Activated T-helper 1 cell treated with anti-CD3 and anti-CD28 coated beads, Interleukin-12 subunit alpha, Interleukin-12 subunit beta, Interleukin-2, Interleukin-4 antibody, amounts not matched to agents 30 ng/mL and 10 ng/mL and 1 ng/mL, durations not matched to agents 14 hours and 24 hours and 36 hours (primary cell): ENCODE results near the gene MAPK8IP2. TPM values are rescaled to one million over a fixed set of nuclear protein-coding genes. Genes with fewer than 3 reads are reported as not detected.

Source experiments
- DNase-seq: peaks from one replicate; pipeline ENCODE4 v3.0.0; 2021; ENCODE audit warnings: low spot score
- H3K27ac Mint-ChIP-seq: one replicate; pipeline ENCODE4 v1.8.0; 2021; ENCODE audit warnings: mild to moderate bottlenecking, mixed read lengths
- H3K27me3 Mint-ChIP-seq: one replicate; pipeline ENCODE4 v1.8.0; 2022; ENCODE audit warnings: mild to moderate bottlenecking, moderate library complexity, mixed read lengths; ENCODE audit not compliant: insufficient read depth
- H3K36me3 Mint-ChIP-seq: one replicate; pipeline ENCODE4 v1.8.0; 2021; ENCODE audit warnings: low read depth, mixed read lengths
- H3K4me1 Mint-ChIP-seq: one replicate; pipeline ENCODE4 v1.8.0; 2021; ENCODE audit warnings: low read depth, mixed read lengths
- H3K4me3 Mint-ChIP-seq: one replicate; pipeline ENCODE4 v1.8.0; 2021; ENCODE audit warnings: mild to moderate bottlenecking, moderate library complexity, mixed read lengths
- H3K9me3 Mint-ChIP-seq: one replicate; pipeline ENCODE4 v1.8.0; 2021; ENCODE audit warnings: mixed read lengths
- intact Hi-C: fragments of 100-400 bp; cut with micrococcal nuclease; formaldehyde crosslinking; loops from one replicate; pipeline ENCODE4 v1.15.1; 2024
- total RNA-seq: library from RNA; stranded (reverse); gene quantifications from 2 replicates; pipeline ENCODE4 v1.2.3, GENCODE V29; 2022

MAPK8IP2 gene
- 0.08 and 0.17 TPM in 2 replicates for total RNA-seq

GRCh38 chr22:50600538-50600937, at the start of gene MAPK8IP2:
Gene MAPK8IP2, plus strand, starts transcription at chr22:50600793. Its CDS starts 26 bp downstream, at chr22:50600819.
- intact Hi-C loops = no loop called here
- no peaks in the 10 kb centered on the region for H3K4me1 Mint-ChIP-seq
- peaks cover 36% of the 10 kb centered on the region for H3K27me3 Mint-ChIP-seq
- no peaks in the 10 kb centered on the region for H3K9me3 Mint-ChIP-seq
- no peak for DNase-seq
- H3K36me3 Mint-ChIP-seq = peaks cover 4% of the 10 kb centered on the region
- H3K27ac Mint-ChIP-seq = no peak within 1 kb of the TSS
- H3K4me3 Mint-ChIP-seq = peak within 1 kb of the TSS; percentile 52

DNA sequence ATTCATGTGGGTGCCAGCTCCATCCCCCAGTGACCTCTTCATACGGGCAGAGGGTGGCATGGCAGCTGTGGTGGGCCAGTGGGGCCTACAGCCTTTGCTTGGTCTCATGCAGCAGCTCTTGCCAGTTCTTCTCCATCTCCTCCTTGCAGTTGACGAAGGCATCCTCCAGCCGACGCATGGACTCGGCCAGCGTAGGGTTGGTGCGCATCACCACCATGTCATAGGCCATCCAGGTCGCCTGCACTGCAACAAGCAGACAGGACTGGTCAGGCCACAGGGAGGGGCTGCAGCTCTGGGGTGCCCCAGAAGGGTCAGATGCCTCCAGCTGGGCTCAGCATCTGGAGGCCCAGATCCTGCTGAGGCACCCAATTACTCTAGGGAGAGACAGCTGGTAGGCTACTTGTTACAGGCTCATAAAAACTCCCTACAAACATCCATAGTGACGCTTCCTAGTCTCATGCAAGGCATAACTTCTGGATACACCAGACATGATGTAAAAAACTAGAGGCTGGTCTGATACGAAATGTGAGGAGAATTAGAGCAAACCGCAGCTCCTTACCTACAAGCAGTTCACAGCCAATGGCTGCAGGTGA, 49.3 kb upstream of the MAPK8IP2 start:
- intact Hi-C loops = no loop called here
- H3K4me3 Mint-ChIP-seq = peak overlapping the region; percentile 23

DNA sequence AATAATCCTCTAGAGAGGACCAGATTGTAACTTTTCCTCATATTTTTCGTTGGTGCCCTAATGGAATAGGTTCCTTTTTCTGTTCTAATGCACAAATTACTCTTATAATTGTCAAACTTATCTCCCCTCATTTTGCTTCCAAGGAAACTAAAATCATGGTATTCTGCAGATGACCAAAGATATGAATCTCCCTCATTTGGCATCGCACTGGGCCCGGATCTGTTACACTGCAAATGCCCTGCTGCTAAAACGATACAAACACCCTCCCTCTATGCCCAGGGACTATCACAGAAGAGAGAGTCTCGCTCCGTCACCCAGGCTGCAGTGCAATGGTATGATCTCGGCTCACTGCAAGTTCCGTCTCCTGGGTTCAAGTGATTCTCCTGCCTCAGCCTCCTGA, 47.3 kb upstream of the MAPK8IP2 start:
- Mint-ChIP-seq H3K27me3 (peaks cover 3% of the 10 kb centered on the region), H3K4me3 (no peak overlapping the region), H3K36me3 (no peaks in the 10 kb centered on the region), H3K27ac (no peak overlapping the region), H3K4me1 (peaks cover 11% of the 10 kb centered on the region), H3K9me3 (no peaks in the 10 kb centered on the region)
- no peak for DNase-seq
- intact Hi-C loops = no loop called here

More for the DNA sequence above, 49.3 kb upstream of the MAPK8IP2 start:
- Mint-ChIP-seq H3K9me3 (no peaks in the 10 kb centered on the region), H3K27ac (no peak overlapping the region), H3K36me3 (no peaks in the 10 kb centered on the region), H3K27me3 (peaks cover 3% of the 10 kb centered on the region), H3K4me1 (peaks cover 11% of the 10 kb centered on the region)
- DNase-seq = no peak

GRCh38 chr22:50556703-50557102, 43.9 kb upstream of the MAPK8IP2 start:
- H3K4me3 Mint-ChIP-seq = no peak overlapping the region
- peaks cover 8% of the 10 kb centered on the region for H3K27me3 Mint-ChIP-seq
- intact Hi-C loops = no loop called here
- no peaks in the 10 kb centered on the region for H3K36me3 Mint-ChIP-seq
- H3K27ac Mint-ChIP-seq = no peak overlapping the region
- peaks cover 7% of the 10 kb centered on the region for H3K4me1 Mint-ChIP-seq
- no peaks in the 10 kb centered on the region for H3K9me3 Mint-ChIP-seq
- DNase-seq = no peak

- Mint-ChIP-seq H3K27me3 (peaks cover 5% of the 10 kb centered on the region), H3K36me3 (no peaks in the 10 kb centered on the region), H3K4me3 (no peak overlapping the region), H3K9me3 (no peaks in the 10 kb centered on the region), H3K27ac (no peak overlapping the region), H3K4me1 (peaks cover 20% of the 10 kb centered on the region)
- intact Hi-C loops = no loop called here
- DNase-seq = no peak
These were observed 40.6 kb upstream of the MAPK8IP2 start for GRCh38 chr22:50560034-50560433.

DNA sequence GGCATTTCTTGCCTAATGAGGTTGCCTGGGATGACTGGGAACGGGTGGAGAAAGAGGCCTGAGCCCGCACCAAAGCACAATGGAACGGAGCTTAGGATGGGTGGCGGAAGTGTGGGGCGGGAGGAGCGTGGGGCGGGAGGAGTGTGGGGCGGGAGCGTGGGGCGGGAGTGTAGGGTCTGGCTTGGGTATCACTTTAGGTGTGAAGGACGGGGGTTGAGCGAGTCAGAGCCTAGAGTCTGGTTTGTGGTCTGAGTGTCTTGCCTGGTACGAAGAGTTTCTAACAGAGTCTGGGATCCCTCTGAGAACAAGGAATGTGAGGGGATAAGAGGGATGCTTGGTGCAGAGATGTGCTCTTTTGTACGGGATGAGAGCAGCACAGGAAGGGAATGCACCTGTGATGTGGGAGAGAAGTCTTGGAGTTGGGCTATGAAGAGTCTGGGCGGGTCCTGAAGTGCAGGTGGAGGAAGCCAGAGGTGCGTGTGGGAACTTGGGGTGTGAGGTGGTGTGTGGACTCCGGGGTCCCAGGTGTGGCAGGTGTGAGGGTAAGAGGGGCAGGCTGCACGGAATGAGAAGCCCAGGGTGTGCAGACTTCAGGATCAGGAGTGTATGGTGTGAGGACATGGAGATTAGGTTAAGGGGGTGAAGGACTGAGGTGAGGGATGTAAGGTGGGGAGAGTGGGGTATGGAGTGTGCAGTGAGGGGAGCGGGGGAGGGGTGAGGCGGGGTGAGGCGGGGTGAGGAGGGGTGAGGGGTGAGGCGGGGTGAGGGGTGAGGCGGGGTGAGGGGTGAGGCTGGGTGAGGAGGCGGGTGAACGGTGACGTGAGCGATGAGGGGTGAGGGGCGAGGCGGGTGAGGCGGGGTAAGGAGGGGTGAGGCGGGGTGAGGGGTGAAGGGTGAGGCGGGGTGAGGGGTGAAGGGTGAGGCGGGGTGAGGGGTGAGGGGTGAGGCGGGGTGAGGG, 38.9 kb upstream of the MAPK8IP2 start:
- H3K27ac Mint-ChIP-seq = peak overlapping the region; percentile 58
- DNase-seq = no peak
- no peaks in the 10 kb centered on the region for H3K36me3 Mint-ChIP-seq
- H3K9me3 Mint-ChIP-seq = no peaks in the 10 kb centered on the region
- peaks cover 20% of the 10 kb centered on the region for H3K4me1 Mint-ChIP-seq
- intact Hi-C loops = loop anchor here (1.0 to 2.0 kb wide), 2 partner anchors 13 to 93 kb away; no protein-coding TSS in a partner anchor
- peak overlapping the region; percentile 71 for H3K4me3 Mint-ChIP-seq
- H3K27me3 Mint-ChIP-seq = peaks cover 9% of the 10 kb centered on the region

DNA sequence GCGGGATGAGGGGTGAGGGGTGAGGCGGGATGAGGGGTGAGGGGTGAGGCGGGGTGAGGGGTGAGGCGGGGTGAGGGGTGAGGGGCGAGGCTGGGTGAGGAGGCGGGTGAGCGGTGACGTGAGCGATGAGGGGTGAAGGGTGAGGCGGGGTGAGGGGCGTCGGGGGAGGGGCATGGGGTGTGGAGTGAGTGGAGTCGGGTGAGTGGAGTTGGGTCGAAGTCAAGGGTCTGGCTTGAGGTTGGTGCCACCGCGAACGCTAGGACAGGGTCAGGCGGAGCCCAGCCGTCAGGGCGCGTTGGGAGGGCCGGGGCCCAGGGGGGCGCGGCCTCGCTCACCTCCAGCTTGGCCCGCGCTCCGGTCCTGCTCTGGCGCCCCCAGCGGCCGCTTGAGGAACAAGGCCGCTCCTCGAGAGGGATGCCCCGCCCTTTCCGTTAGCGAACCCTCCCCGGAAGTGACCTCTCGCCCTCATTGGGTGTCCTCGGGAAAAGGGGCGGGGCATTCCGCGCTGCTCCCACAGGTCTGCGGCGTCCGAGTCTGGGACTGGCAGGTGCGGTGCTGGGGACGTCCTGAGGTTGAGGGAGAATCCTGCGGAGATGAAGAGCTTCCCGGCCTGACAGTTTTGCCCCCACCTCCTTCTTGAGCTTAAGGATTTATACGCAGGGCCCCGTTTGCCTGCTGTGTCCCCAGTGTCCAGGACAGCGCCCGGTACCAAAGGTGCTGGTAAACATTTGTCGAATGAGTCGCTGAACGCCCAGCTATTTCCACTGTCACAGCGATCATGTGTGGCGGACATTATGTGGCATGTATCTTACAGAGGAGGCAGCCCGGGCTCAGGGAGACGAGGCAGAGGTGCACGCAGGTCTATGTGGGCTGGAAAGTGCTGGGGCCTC, 37.8 kb upstream of the MAPK8IP2 start, which contains the start of gene SYCE3:
SYCE3 (minus strand) TSS at position 397 of the 890 bp plus-strand sequence. CDS start 6,514 bp downstream, outside the sequence.
- Mint-ChIP-seq H3K4me3 (peak within 1 kb of the TSS; percentile 88), H3K27me3 (peaks cover 9% of the 10 kb centered on the region), H3K27ac (peak within 1 kb of the TSS; percentile 77), H3K36me3 (peaks cover 2% of the 10 kb centered on the region), H3K9me3 (no peaks in the 10 kb centered on the region), H3K4me1 (peaks cover 20% of the 10 kb centered on the region)
- intact Hi-C loops = loop anchor here (1.0 to 2.0 kb wide), 5 partner anchors 14 to 94 kb away; partner anchors contain the start of genes CHKB and NCAPH2
- DNase-seq = peak; percentile 98

- Mint-ChIP-seq H3K27me3 (peaks cover 9% of the 10 kb centered on the region), H3K9me3 (no peaks in the 10 kb centered on the region), H3K4me3 (peak overlapping the region; percentile 88), H3K36me3 (peaks cover 4% of the 10 kb centered on the region), H3K4me1 (peaks cover 20% of the 10 kb centered on the region), H3K27ac (peak overlapping the region; percentile 77)
- intact Hi-C loops = loop anchor here (1.0 to 2.0 kb wide), 4 partner anchors 19 to 95 kb away; partner anchors contain the start of genes CHKB and NCAPH2
- no peak for DNase-seq
These were observed 37.0 kb upstream of the MAPK8IP2 start for GRCh38 chr22:50563413-50564160.

GRCh38 chr22:50564289-50564688, 36.3 kb upstream of the MAPK8IP2 start:
- peaks cover 7% of the 10 kb centered on the region for H3K36me3 Mint-ChIP-seq
- no peak for DNase-seq
- intact Hi-C loops = no loop called here
- H3K9me3 Mint-ChIP-seq = no peaks in the 10 kb centered on the region
- H3K27ac Mint-ChIP-seq = no peak overlapping the region
- no peak overlapping the region for H3K4me3 Mint-ChIP-seq
- peaks cover 9% of the 10 kb centered on the region for H3K27me3 Mint-ChIP-seq
- peaks cover 20% of the 10 kb centered on the region for H3K4me1 Mint-ChIP-seq

- no peak overlapping the region for H3K4me3 Mint-ChIP-seq
- no peak for DNase-seq
- peaks cover 3% of the 10 kb centered on the region for H3K27me3 Mint-ChIP-seq
- H3K4me1 Mint-ChIP-seq = peaks cover 9% of the 10 kb centered on the region
- intact Hi-C loops = no loop called here
- no peaks in the 10 kb centered on the region for H3K9me3 Mint-ChIP-seq
- peaks cover 25% of the 10 kb centered on the region for H3K36me3 Mint-ChIP-seq
- no peak overlapping the region for H3K27ac Mint-ChIP-seq
These were observed 32.8 kb upstream of the MAPK8IP2 start for GRCh38 chr22:50567721-50568252.

GRCh38 chr22:50568626-50569025, 32.0 kb upstream of the MAPK8IP2 start:
- Mint-ChIP-seq H3K4me1 (peaks cover under 1% of the 10 kb centered on the region), H3K27ac (no peak overlapping the region), H3K9me3 (no peaks in the 10 kb centered on the region), H3K4me3 (no peak overlapping the region), H3K36me3 (peaks cover 27% of the 10 kb centered on the region), H3K27me3 (peaks cover 3% of the 10 kb centered on the region)
- no peak for DNase-seq
- intact Hi-C loops = no loop called here
